ENCODE data around the gene VSTM2L. TPM values are rescaled to one million over a fixed set of nuclear protein-coding genes. Genes with fewer than 3 reads are reported as not detected.

The VSTM2L gene
- total RNA-seq, 2 experiments from 2014 or later: not detected

- POLR2A ChIA-PET: no interaction called here
Observed at GRCh38 chr20:37932919-37933318, 30.0 kb downstream of the VSTM2L start.

GRCh38 chr20:37933786-37934633 lies 31.1 kb downstream of the VSTM2L start:
- ChIA-PET POLR2A (no interaction called here), CTCF (no interaction called here)

More at GRCh38 chr20:37932919-37933318, 30.0 kb downstream of the VSTM2L start:
- CTCF ChIA-PET: no interaction called here

- POLR2A ChIA-PET: no interaction called here
- CTCF ChIA-PET: no interaction called here
Observed at GRCh38 chr20:37934634-37935375, 31.9 kb downstream of the VSTM2L start.

- ChIA-PET CTCF (interaction anchor here (1.2 kb wide), 1 partner anchor 288 kb away, joined by 3 read pairs; no protein-coding TSS in a partner anchor), POLR2A (no interaction called here)
Observed at GRCh38 chr20:37935435-37935834, 32.5 kb downstream of the VSTM2L start.

GRCh38 chr20:37936041-37936440 lies 33.1 kb downstream of the VSTM2L start:
- ChIA-PET POLR2A (no interaction called here), CTCF (interaction anchor here (1.2 kb wide), 1 partner anchor 287 kb away, joined by 3 read pairs; no protein-coding TSS in a partner anchor)

- POLR2A ChIA-PET: no interaction called here
- CTCF ChIA-PET: interaction anchor here (1.2 kb wide), 1 partner anchor 287 kb away, joined by 3 read pairs; no protein-coding TSS in a partner anchor
Observed at GRCh38 chr20:37936451-37936850, 33.5 kb downstream of the VSTM2L start.

GRCh38 chr20:37937686-37938085 lies 34.8 kb downstream of the VSTM2L start:
- CTCF ChIA-PET: no interaction called here
- POLR2A ChIA-PET: no interaction called here

- ChIA-PET CTCF (no interaction called here), POLR2A (no interaction called here)
Observed at GRCh38 chr20:37938181-37938750, 35.3 kb downstream of the VSTM2L start.

GRCh38 chr20:37938954-37939353 lies 36.0 kb downstream of the VSTM2L start:
- ChIA-PET POLR2A (no interaction called here), CTCF (no interaction called here)

- ChIA-PET POLR2A (no interaction called here), CTCF (no interaction called here)
Observed at GRCh38 chr20:37939701-37940560, 37.0 kb downstream of the VSTM2L start.

- ChIA-PET CTCF (no interaction called here), POLR2A (no interaction called here)
Observed at GRCh38 chr20:37940858-37941257, 37.9 kb downstream of the VSTM2L start.

- ChIA-PET POLR2A (no interaction called here), CTCF (no interaction called here)
Observed at GRCh38 chr20:37941332-37941731, 38.4 kb downstream of the VSTM2L start.

GRCh38 chr20:37941992-37942391 lies 39.1 kb downstream of the VSTM2L start:
- POLR2A ChIA-PET: no interaction called here
- CTCF ChIA-PET: no interaction called here

GRCh38 chr20:37943033-37943432 lies 40.1 kb downstream of the VSTM2L start:
- ChIA-PET POLR2A (no interaction called here), CTCF (interaction anchor here (0.6 kb wide), 1 partner anchor 379 kb away, joined by 4 read pairs; no protein-coding TSS in a partner anchor)

GRCh38 chr20:37943501-37944455 lies 40.9 kb downstream of the VSTM2L start:
- ChIA-PET POLR2A (no interaction called here), CTCF (interaction anchor here (0.6 kb wide), 1 partner anchor 379 kb away, joined by 4 read pairs; no protein-coding TSS in a partner anchor)

GRCh38 chr20:37944456-37944981 lies 41.6 kb downstream of the VSTM2L start:
- POLR2A ChIA-PET: no interaction called here
- CTCF ChIA-PET: no interaction called here

- CTCF ChIA-PET: no interaction called here
- POLR2A ChIA-PET: no interaction called here
Observed at GRCh38 chr20:37945091-37945547, 42.2 kb downstream of the VSTM2L start.

- ChIA-PET CTCF (no interaction called here), POLR2A (no interaction called here)
Observed at GRCh38 chr20:37946946-37947345, 44.0 kb downstream of the VSTM2L start.

All from activated CD8-positive, alpha-beta memory T cell treated with anti-CD3 and anti-CD28 coated beads for 36 hours (primary cell).